SH-SY5Y (cell line): ENCODE data around the gene B4GALT6.

Experiments used
- GATA2 ChIP-seq: IDR thresholded peaks from 2 replicates; pipeline ENCODE4 v1.6.1; 2011; ENCODE audit warnings: mild to moderate bottlenecking, low read depth, low read length
- GATA3 ChIP-seq: IDR thresholded peaks from 2 replicates; pipeline ENCODE4 v1.6.1; 2011; ENCODE audit warnings: low read depth, mild to moderate bottlenecking, low read length, moderate library complexity

DNA sequence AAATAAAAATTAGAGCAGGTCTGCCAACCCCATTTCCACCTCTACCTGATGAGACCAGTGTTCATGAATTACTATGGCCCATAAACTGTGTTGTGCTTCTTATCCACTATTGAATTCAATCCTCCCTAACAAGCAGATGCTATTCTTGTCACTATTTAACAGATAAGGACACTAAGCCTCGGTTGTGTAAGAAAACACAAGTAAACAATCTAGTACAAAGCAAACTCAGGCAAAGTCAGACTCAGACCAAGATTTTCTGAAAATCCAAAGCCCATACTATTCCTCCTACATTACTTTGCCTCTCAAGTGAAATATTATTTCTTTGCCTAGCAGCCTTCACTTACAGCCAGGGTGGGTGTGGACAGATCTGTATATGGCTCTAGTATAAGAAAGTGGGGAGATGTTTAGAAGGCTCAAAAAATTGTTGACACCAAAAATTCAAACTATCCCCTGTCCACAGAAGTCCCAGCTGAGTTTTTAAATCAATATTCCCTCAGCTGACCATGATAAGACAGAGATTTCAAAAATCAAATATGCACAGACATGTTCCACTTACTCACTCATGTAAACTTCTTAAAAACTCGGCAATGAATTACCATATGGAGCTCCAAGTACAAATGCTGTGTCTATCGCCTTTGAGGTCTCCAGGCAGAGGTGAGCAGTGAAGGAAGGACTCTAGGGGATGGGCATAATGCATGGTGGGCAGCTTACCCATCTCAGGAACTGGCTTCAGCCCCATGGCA, 108.7 kb downstream of the B4GALT6 start:
- no peak for TF ChIP-seq GATA2
- TF ChIP-seq GATA3 = no peak
